Coronary artery (tissue), 2 donors: ENCODE results near the gene STARD6.

ENCODE experiments used
- DNase-seq: peaks from one replicate; pipeline ENCODE4 v3.0.0-alpha.2; 2017; ENCODE audit warnings: low spot score
- H3K27ac ChIP-seq, 2 donors: fragments of 200-600 bp; sonication (generic); one replicate each; pipeline ENCODE4 v1.5.1; 2016 to 2019
- H3K4me3 ChIP-seq: fragments of 200-600 bp; sonication (generic); 2 replicates; pipeline ENCODE4 v1.5.1; 2016; ENCODE audit warnings: mild to moderate bottlenecking, moderate library complexity
- CTCF ChIP-seq: fragments of 200-600 bp; sonication (generic); IDR thresholded peaks from one replicate; pipeline ENCODE4 v1.5.1; 2019; ENCODE audit warnings: antibody characterized with exemption

The STARD6 gene

GRCh38 chr18:54357660-54358494, at the start of gene STARD6, which contains the start of gene C18orf54:
Gene STARD6 (minus strand): TSS chr18:54357858. CDS start chr18:54354573, 3,285 bp downstream.
Gene C18orf54 (plus strand): TSS chr18:54357906. CDS start chr18:54360573, 2,667 bp downstream.
- H3K4me3 ChIP-seq, result peak within 1 kb of the TSS; percentile 95
- H3K27ac ChIP-seq, result peak within 1 kb of the TSS; percentile 7 to 71
- peak; percentile 87 for DNase-seq
- no peak for TF ChIP-seq CTCF

GRCh38 chr18:54405290-54405689, 47.6 kb upstream of the STARD6 start:
- no peak for TF ChIP-seq CTCF
- H3K27ac ChIP-seq, result no peak overlapping the region

GRCh38 chr18:54396760-54397159, 39.1 kb upstream of the STARD6 start:
- no peak for TF ChIP-seq CTCF
- Histone ChIP-seq H3K27ac (no peak overlapping the region), H3K4me3 (no peak overlapping the region)
- DNase-seq, result no peak

More at GRCh38 chr18:54405290-54405689, 47.6 kb upstream of the STARD6 start:
- no peak overlapping the region for H3K4me3 ChIP-seq
- DNase-seq, result no peak

GRCh38 chr18:54393648-54394294, 36.1 kb upstream of the STARD6 start:
- no peak for TF ChIP-seq CTCF
- H3K27ac ChIP-seq, result no peak overlapping the region
- H3K4me3 ChIP-seq, result no peak overlapping the region
- no peak for DNase-seq

- H3K27ac ChIP-seq, result no peak overlapping the region
- H3K4me3 ChIP-seq, result no peak overlapping the region
- TF ChIP-seq CTCF, result peak; percentile 51
- DNase-seq, result no peak
These were observed 34.9 kb upstream of the STARD6 start for GRCh38 chr18:54392543-54393023.

- no peak for DNase-seq
- no peak for TF ChIP-seq CTCF
- Histone ChIP-seq H3K27ac (no peak overlapping the region), H3K4me3 (no peak overlapping the region)
These were observed 33.2 kb upstream of the STARD6 start for GRCh38 chr18:54390838-54391237.
